HCT116 (cell line): ENCODE results near the gene DCAF4. TPM values are rescaled to one million over a fixed set of nuclear protein-coding genes. Genes with fewer than 3 reads are reported as not detected.
A peak's percentile ranks its signal among the peaks of the same experiment; 100 is the strongest.

Experiments
- ATAC-seq: fragments of 200-7000 bp; cut with Tn5 transposase; 2 replicates; pipeline ENCODE4 v1.9.1; 2020; ENCODE audit warnings: mild to moderate bottlenecking, moderate library complexity
- BruUV-seq: library from RNA; stranded (reverse); fragments of 400-500 nt; replicated peaks from 2 replicates; lab custom pipeline; 2021; lab: Mats Ljungman, UMichigan
- CTCF ChIA-PET: fragments of 300-600 bp; sonication (Branson Sonifier 250); formaldehyde crosslinking; loops from one replicate; lab custom pipeline; 2021; ENCODE audit warnings: antibody characterized with exemption; lab: Charles Lee
- POLR2A ChIA-PET: fragments of 300-600, 350-600 bp; sonication (Branson Sonifier 250); formaldehyde crosslinking; loops from one replicate; lab custom pipeline; 2021; ENCODE audit warnings: antibody characterized with exemption; lab: Charles Lee
- RAD21 ChIA-PET, 2 experiments: fragments of 300-600 bp; sonication (Branson Sonifier 250); formaldehyde crosslinking; loops; one replicate each; lab custom pipeline; 2023; ENCODE audit warnings: low total read pairs in 2 of 2; ENCODE audit not compliant: uncharacterized antibody in 2 of 2, unreplicated experiment in 2 of 2, low non-redundant PET in 1 of 2; lab: Charles Lee
- DNase-seq: peaks from one replicate; pipeline ENCODE4 v3.0.0-alpha.2; 2010; ENCODE audit warnings: low read depth, low spot score
- H2AFZ ChIP-seq: fragments of 200-600 bp; shearing (Covaris generic), sonication (generic); 2 replicates; pipeline ENCODE4 v1.6.1; 2017; ENCODE audit warnings: low read depth, mixed run types, mixed read lengths, antibody characterized with exemption, low read length; ENCODE audit not compliant: poor library complexity, severe bottlenecking
- H3K27ac ChIP-seq: 2 replicates; pipeline ENCODE4 v1.5.1; 2012; ENCODE audit warnings: low read depth, low read length
- H3K27me3 ChIP-seq: fragments of 200-600 bp; sonication (generic); 2 replicates; pipeline ENCODE4 v1.6.1; 2016; ENCODE audit warnings: mixed run types, low read length, mixed read lengths; ENCODE audit not compliant: insufficient read depth
- H3K36me3 ChIP-seq, 2 experiments: fragments of 200-500 bp in 1 of 2; fragments of 200-600 bp in 1 of 2; sonication (Bioruptor generic) in 1 of 2; sonication (generic) in 1 of 2; 2 replicates each; pipeline versions ENCODE4 v1.5.1 to v1.6.1; 2014 to 2016; ENCODE audit warnings: low read length in 2 of 2, inconsistent platforms in 1 of 2, mixed read lengths in 1 of 2, mixed run types in 1 of 2; ENCODE audit not compliant: insufficient read depth in 2 of 2, control insufficient read depth in 1 of 2
- H3K4me1 ChIP-seq, 2 experiments: fragments of 200-600 bp in 1 of 2; sonication (generic) in 1 of 2; 2 replicates each; pipeline versions ENCODE4 v1.5.1 to v1.6.1; 2012 to 2017; ENCODE audit warnings: low read length in 2 of 2, inconsistent platforms in 1 of 2, mild to moderate bottlenecking in 1 of 2, mixed read lengths in 1 of 2, mixed run types in 1 of 2, moderate library complexity in 1 of 2; ENCODE audit not compliant: insufficient read depth in 2 of 2, control insufficient read depth in 1 of 2
- H3K4me2 ChIP-seq: fragments of 200-600 bp; sonication (generic); 2 replicates; pipeline ENCODE4 v1.6.1; 2017; ENCODE audit warnings: mixed run types, low read length, mixed read lengths
- H3K4me3 ChIP-seq, 2 experiments: fragments of 200-600 bp in 1 of 2; sonication (generic) in 1 of 2; replicated peaks in 1 of 2; 2 replicates each; pipeline ENCODE4 v1.5.1; 2011 to 2016; ENCODE audit warnings: low read length in 2 of 2, control low read depth in 1 of 2, low read depth in 1 of 2, mild to moderate bottlenecking in 1 of 2, mixed read lengths in 1 of 2, mixed run types in 1 of 2
- H3K79me2 ChIP-seq: fragments of 200-600 bp; sonication (generic); 2 replicates; pipeline ENCODE4 v1.6.1; 2017; ENCODE audit warnings: mild to moderate bottlenecking, mixed run types, low read length, moderate library complexity, mixed read lengths; ENCODE audit not compliant: insufficient read depth
- H3K9ac ChIP-seq: fragments of 200-600 bp; sonication (generic); 2 replicates; pipeline ENCODE4 v1.6.1; 2016; ENCODE audit warnings: low read length, mixed read lengths
- H3K9me2 ChIP-seq: fragments of 200-600 bp; sonication (generic), shearing (Covaris generic); 2 replicates; pipeline ENCODE4 v1.6.1; 2017; ENCODE audit warnings: mixed run types, mild to moderate bottlenecking, moderate library complexity; ENCODE audit not compliant: insufficient read depth
- H3K9me3 ChIP-seq, 2 experiments: fragments of 200-500 bp in 1 of 2; fragments of 200-600 bp in 1 of 2; sonication (Bioruptor generic) in 1 of 2; sonication (generic) in 1 of 2; 2 replicates each; pipeline ENCODE4 v1.6.1; 2014 to 2017; ENCODE audit warnings: low read length in 2 of 2, mixed read lengths in 2 of 2, inconsistent platforms in 1 of 2, low read depth in 1 of 2, mild to moderate bottlenecking in 1 of 2, mixed run types in 1 of 2, moderate library complexity in 1 of 2; ENCODE audit not compliant: control insufficient read depth in 1 of 2, insufficient read depth in 1 of 2
- H4K20me1 ChIP-seq: fragments of 200-600 bp; sonication (generic), shearing (Covaris generic); 2 replicates; pipeline ENCODE4 v1.6.1; 2017; ENCODE audit warnings: mixed run types, mild to moderate bottlenecking, moderate library complexity; ENCODE audit not compliant: insufficient read depth
- CBX3 ChIP-seq: IDR thresholded peaks from 2 replicates; pipeline ENCODE4 v1.6.1; 2012; ENCODE audit warnings: low read depth
- CEBPB ChIP-seq: IDR thresholded peaks from 2 replicates; pipeline ENCODE4 v1.6.1; 2012; ENCODE audit warnings: low read depth
- FOSL1 ChIP-seq: IDR thresholded peaks from 2 replicates; pipeline ENCODE4 v1.6.1; 2012; ENCODE audit warnings: low read depth
- POLR2AphosphoS5 ChIP-seq: IDR thresholded peaks from 2 replicates; pipeline ENCODE4 v1.6.1; 2011; ENCODE audit warnings: mild to moderate bottlenecking, low read depth, low read length, moderate library complexity
- RAD21 ChIP-seq: IDR thresholded peaks from 2 replicates; pipeline ENCODE4 v1.6.1; 2012; ENCODE audit warnings: low read depth, mild to moderate bottlenecking
- SIN3A ChIP-seq: IDR thresholded peaks from 2 replicates; pipeline ENCODE4 v1.6.1; 2012; ENCODE audit warnings: low read depth
- intact Hi-C: fragments of 100-400 bp; cut with micrococcal nuclease; formaldehyde crosslinking; loops from 2 replicates; pipeline ENCODE4 v1.10.0; 2022
- total RNA-seq: library from RNA; stranded (reverse); gene quantifications from one replicate; pipeline ENCODE4 v1.2.1, GENCODE V29; 2021; ENCODE audit not compliant: unreplicated experiment
- TF ChIP-seq, protein P1 (sequence below): IDR thresholded peaks from 2 replicates; pipeline ENCODE4 v1.6.1; 2012
- TF ChIP-seq, protein P2 (sequence below): IDR thresholded peaks from 2 replicates; pipeline ENCODE4 v1.6.1; 2012; ENCODE audit warnings: low read depth

The DCAF4 gene
- total RNA-seq, 1 experiment from 2014 or later: 19.3 TPM

- H3K27ac ChIP-seq: peak overlapping the region; percentile 71
- peaks cover 0 to 2% of the 10 kb centered on the region in 2 experiments; a peak in 1 of 4 replicates for H3K36me3 ChIP-seq
- peak; percentile 75 for ATAC-seq
- RAD21 ChIA-PET: no interaction called here
- H3K4me2 ChIP-seq: peak overlapping the region; percentile 71
- H2AFZ ChIP-seq: no peak overlapping the region
- peak; percentile 92 for DNase-seq
- H3K9me3 ChIP-seq: no peaks in the 10 kb centered on the region
- intact Hi-C loops: loop anchor here (2.0 to 5.0 kb wide), 2 partner anchors 36 to 64 kb away; partner anchors contain the start of genes DCAF4 and ZFYVE1
- no peaks in the 10 kb centered on the region for H3K27me3 ChIP-seq
- H3K79me2 ChIP-seq: no peaks in the 10 kb centered on the region
- CTCF ChIA-PET: interaction anchor here (0.5 to 2.7 kb wide), 3 partner anchors 14 to 494 kb away, joined by 3 to 19 read pairs (median 3); no protein-coding TSS in a partner anchor
- no peaks in the 10 kb centered on the region for H3K9me2 ChIP-seq
- no peak for TF ChIP-seq SIN3A
- TF ChIP-seq, protein P1, sequence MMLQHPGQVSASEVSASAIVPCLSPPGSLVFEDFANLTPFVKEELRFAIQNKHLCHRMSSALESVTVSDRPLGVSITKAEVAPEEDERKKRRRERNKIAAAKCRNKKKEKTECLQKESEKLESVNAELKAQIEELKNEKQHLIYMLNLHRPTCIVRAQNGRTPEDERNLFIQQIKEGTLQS: peak; percentile 89
- peak; percentile 10; the same call in 1 of the 2 replicates for TF ChIP-seq CBX3
- 0 out of 2 replicates have a peak, but pooled peaks have one; percentile 13 for TF ChIP-seq POLR2AphosphoS5
- peak; percentile 12; the same call in 1 of the 2 replicates for TF ChIP-seq CEBPB
- TF ChIP-seq, protein P2, sequence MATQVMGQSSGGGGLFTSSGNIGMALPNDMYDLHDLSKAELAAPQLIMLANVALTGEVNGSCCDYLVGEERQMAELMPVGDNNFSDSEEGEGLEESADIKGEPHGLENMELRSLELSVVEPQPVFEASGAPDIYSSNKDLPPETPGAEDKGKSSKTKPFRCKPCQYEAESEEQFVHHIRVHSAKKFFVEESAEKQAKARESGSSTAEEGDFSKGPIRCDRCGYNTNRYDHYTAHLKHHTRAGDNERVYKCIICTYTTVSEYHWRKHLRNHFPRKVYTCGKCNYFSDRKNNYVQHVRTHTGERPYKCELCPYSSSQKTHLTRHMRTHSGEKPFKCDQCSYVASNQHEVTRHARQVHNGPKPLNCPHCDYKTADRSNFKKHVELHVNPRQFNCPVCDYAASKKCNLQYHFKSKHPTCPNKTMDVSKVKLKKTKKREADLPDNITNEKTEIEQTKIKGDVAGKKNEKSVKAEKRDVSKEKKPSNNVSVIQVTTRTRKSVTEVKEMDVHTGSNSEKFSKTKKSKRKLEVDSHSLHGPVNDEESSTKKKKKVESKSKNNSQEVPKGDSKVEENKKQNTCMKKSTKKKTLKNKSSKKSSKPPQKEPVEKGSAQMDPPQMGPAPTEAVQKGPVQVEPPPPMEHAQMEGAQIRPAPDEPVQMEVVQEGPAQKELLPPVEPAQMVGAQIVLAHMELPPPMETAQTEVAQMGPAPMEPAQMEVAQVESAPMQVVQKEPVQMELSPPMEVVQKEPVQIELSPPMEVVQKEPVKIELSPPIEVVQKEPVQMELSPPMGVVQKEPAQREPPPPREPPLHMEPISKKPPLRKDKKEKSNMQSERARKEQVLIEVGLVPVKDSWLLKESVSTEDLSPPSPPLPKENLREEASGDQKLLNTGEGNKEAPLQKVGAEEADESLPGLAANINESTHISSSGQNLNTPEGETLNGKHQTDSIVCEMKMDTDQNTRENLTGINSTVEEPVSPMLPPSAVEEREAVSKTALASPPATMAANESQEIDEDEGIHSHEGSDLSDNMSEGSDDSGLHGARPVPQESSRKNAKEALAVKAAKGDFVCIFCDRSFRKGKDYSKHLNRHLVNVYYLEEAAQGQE: no peak
- TF ChIP-seq FOSL1: 0 out of 2 replicates have a peak, but pooled peaks have one; percentile 3
- TF ChIP-seq RAD21: no peak
- TF ChIP-seq, all 23 proteins: peak for 5
- POLR2A ChIA-PET: interaction anchor here (1.1 to 1.8 kb wide), 2 partner anchors 59 to 64 kb away, joined by 3 to 10 read pairs; partner anchors contain the start of gene ZFYVE1
- BruUV-seq: TSS peak; percentile 94
- Histone ChIP-seq H3K4me3 (peak overlapping the region in 1 of 2 experiments; percentile 11; a peak in 1 of 4 replicates), H4K20me1 (no peaks in the 10 kb centered on the region), H3K9ac (peak overlapping the region; percentile 69), H3K4me1 (peaks cover 28 to 54% of the 10 kb centered on the region in 2 experiments)
These were observed 36.6 kb downstream of the DCAF4 start for GRCh38 chr14:72962829-72963312.
